HFF-Myc (cell line): ENCODE results near the gene SLC36A1.

Experiments
- DNase-seq: peaks from one replicate; pipeline ENCODE4 v3.0.0-alpha.2; 2011; ENCODE audit warnings: low read depth; ENCODE audit errors: extremely low read depth
- H3K4me3 ChIP-seq: replicated peaks from 2 replicates; pipeline ENCODE4 v1.5.1; 2011; ENCODE audit warnings: low read depth, mild to moderate bottlenecking, control low read depth, low read length
- TF ChIP-seq, protein P1 (sequence below): IDR thresholded peaks from 2 replicates; pipeline ENCODE4 v1.5.1; 2012; ENCODE audit warnings: mild to moderate bottlenecking, low read depth, low read length, control low read depth; ENCODE audit errors: missing control alignments

The SLC36A1 gene

DNA sequence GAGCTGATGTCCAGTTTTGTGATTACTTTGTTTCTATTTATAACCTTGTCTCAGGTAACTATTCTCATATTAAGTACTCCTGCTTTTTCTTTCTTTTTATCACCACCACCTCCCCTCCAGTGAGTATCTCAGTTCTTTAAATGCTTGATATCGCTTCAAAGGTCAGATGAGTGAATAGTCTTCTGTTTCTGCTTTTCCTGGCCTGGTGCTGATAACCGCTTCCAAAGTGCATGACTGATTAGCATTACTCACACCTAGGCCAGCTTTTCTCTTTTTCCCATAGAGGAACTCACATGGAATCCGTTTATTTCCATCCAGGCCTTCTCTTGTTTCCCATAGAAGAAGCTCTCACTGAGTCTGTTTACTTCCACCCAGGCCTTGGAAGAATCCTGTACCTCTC is 3.2 kb downstream of the SLC36A1 start:
- no peak overlapping the region for H3K4me3 ChIP-seq
- no peak for DNase-seq
- TF ChIP-seq, protein P1, sequence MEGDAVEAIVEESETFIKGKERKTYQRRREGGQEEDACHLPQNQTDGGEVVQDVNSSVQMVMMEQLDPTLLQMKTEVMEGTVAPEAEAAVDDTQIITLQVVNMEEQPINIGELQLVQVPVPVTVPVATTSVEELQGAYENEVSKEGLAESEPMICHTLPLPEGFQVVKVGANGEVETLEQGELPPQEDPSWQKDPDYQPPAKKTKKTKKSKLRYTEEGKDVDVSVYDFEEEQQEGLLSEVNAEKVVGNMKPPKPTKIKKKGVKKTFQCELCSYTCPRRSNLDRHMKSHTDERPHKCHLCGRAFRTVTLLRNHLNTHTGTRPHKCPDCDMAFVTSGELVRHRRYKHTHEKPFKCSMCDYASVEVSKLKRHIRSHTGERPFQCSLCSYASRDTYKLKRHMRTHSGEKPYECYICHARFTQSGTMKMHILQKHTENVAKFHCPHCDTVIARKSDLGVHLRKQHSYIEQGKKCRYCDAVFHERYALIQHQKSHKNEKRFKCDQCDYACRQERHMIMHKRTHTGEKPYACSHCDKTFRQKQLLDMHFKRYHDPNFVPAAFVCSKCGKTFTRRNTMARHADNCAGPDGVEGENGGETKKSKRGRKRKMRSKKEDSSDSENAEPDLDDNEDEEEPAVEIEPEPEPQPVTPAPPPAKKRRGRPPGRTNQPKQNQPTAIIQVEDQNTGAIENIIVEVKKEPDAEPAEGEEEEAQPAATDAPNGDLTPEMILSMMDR, result no peak

DNA sequence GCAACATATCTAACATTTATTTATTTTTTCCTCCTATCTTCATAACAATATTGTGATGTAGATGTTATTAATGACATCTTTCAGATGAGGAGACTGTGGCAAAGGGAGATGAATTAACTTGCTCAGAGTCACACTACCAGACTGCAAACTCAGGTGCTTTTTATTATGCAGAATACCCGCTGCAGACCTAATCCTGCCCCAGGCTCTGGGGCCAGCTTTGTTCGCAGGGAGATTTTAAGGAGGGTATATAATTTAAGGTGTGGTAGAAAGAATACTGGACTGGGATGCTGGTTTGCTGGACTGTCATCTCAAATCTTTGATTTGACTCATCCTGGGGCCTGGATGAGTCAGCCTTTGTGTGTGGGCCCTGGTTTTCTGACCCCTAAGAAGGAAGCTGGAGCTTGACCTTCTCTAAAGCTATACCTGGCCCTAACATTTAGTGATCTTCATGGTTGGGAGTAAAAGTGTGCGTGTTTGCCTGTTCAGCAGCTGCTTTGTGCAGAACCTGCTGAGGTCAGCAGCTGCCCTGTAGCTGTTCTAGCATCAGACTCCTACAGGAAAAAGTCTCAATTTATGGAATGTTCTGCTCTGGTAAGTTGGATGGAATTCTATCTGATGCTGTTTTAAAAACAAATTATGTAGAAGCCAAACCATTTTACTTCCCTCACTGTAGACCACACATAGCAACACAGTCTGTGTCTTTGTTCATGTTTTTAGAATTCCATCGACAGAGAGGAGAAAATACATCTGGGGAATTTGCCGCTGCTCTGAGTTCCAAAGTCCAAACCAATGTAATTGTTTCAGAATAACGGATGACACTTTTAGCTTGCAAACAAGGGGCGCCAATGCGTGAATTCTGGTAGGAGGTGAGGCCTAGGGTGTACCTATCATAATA is 4.5 kb downstream of the SLC36A1 start:
- no peak for DNase-seq
- TF ChIP-seq, protein P1, result no peak
- H3K4me3 ChIP-seq, result no peak overlapping the region

DNA sequence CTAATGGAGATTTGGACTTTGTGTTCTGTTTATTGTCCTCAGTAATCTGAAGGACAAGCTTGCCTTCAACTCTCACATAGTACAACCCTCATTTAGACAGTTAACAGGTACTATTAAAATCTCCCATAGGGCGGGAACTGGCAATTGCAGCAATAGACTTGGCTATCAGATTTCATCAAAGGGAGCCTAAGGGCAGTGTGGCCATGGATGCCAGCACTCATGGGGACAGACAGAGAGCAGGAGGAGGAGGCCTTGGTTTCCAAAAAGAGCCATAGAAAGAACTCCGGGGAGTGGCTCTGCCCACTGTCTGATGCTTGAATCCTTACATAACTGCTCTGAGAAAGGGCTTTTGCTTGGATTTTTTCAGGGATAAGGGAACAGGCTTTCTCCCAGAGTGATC is 6.8 kb downstream of the SLC36A1 start:
- DNase-seq, result no peak
- H3K4me3 ChIP-seq, result no peak overlapping the region
- TF ChIP-seq, protein P1, result no peak

DNA sequence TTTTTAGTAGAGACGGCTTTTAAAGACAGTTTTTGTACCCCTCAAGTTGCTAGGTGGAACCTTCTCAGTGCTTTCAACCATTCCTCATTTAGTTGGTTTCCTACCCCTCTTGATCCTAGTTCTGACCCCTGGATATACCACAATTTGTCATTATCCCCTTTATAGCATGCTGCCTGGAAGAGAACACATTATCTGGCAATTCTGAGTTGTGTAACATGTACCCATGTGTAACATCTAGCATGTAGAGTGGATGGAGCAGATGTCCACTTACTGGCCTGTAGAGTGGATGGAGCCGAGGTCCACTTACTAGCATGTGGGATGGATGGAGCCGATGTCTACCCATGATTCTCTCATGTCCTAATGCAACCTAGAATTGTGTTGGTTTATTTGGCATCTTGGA is 7.5 kb downstream of the SLC36A1 start:
- DNase-seq, result no peak
- TF ChIP-seq, protein P1, result no peak
- H3K4me3 ChIP-seq, result no peak overlapping the region

DNA sequence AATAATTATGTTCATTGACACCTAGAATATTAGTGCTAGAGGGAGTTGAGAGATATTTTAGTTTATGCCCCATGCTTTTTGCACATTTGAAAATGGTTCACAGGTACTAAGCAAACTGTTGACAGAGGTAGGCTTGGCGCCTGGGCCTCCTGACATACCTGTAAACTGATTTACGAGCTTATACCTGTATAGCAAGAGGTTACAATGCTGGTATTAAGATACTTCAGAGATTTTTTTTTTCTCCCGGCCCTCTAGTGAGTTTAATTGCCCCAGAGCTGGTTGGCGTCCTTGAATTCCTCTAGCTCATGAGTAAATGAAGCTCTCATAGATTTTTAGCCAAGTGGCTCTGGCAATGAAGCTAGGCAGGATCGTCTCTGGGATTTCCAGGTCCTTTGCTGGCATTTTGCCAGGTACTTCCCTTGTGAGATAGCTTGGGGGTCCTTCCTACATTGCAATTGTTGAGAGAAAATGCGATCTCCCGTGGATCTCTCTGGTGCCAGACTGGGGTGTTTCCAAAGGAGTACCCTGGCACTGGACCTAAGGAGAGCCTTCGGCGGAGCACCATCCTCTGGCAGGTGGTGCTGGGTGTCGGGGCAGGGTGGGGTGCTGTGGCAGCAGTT is 9.0 kb downstream of the SLC36A1 start:
- H3K4me3 ChIP-seq, result no peak overlapping the region
- no peak for DNase-seq
- TF ChIP-seq, protein P1, result no peak

DNA sequence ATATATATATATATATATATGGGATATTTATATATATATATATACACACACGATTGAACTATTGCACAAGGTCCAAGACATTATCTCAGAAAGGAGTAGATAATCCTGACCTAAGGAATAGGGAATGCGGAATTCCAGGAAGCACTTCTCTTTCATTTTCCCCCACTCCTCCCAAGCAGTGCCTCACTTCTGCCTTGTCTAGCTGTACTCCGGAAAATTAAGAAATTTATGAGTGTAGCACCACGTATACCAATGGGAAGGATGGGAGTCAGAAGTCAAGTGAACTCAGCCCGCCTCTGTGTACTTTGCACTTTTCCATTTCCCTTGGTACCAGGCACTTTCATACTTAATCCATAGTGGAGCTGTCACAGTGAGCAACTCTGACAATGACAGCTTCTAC is 10.9 kb downstream of the SLC36A1 start:
- no peak for DNase-seq
- TF ChIP-seq, protein P1, result no peak

More for the DNA sequence above, 10.9 kb downstream of the SLC36A1 start:
- H3K4me3 ChIP-seq, result no peak overlapping the region
